Left lung (tissue), 10 donors: ENCODE measurements around the gene IL17RB. TPM values are rescaled to one million over a fixed set of nuclear protein-coding genes. Genes with fewer than 3 reads are reported as not detected.

Experiments used
- ATAC-seq: fragments of 200-7000 bp; cut with Tn5 transposase; one replicate; pipeline ENCODE4 v1.9.1; 2020; ENCODE audit warnings: moderate library complexity
- DNase-seq, 4 donors: peaks; one replicate each; pipeline ENCODE4 v3.0.0-alpha.2; 2013 to 2020
- H3K27ac ChIP-seq, 2 donors: fragments of 200-600 bp; sonication (generic) in 1 of 2; one replicate each; pipeline versions ENCODE4 v1.5.0 to v1.8.0; 2020 to 2021
- H3K27me3 ChIP-seq, 2 donors: fragments of 200-600 bp; sonication (generic) in 1 of 2; one replicate each; pipeline versions ENCODE4 v1.5.0 to v1.8.0; 2020 to 2021
- H3K36me3 ChIP-seq, 2 donors: fragments of 200-600 bp; sonication (generic) in 1 of 2; one replicate each; pipeline versions ENCODE4 v1.5.0 to v1.8.0; 2020 to 2021
- H3K4me1 ChIP-seq, 2 donors: fragments of 200-600 bp; one replicate each; pipeline ENCODE4 v1.8.0; 2021
- H3K4me3 ChIP-seq, 2 donors: fragments of 200-600 bp; sonication (generic) in 1 of 2; one replicate each; pipeline versions ENCODE4 v1.5.0 to v1.8.0; 2020 to 2021; ENCODE audit warnings: mild to moderate bottlenecking in 1 of 2
- H3K9me3 ChIP-seq, 2 donors: fragments of 200-600 bp; sonication (generic) in 1 of 2; one replicate each; pipeline versions ENCODE4 v1.5.0 to v1.8.0; 2020 to 2021
- CTCF ChIP-seq, 2 donors: fragments of 200-600 bp; sonication (generic) in 1 of 2; IDR thresholded peaks; one replicate each; pipeline versions ENCODE4 v1.5.0 to v1.8.0; 2021; ENCODE audit warnings: antibody characterized with exemption in 2 of 2
- intact Hi-C, 2 donors: fragments of 100-400 bp; cut with DNase I; formaldehyde crosslinking; loops; one replicate each; pipeline versions ENCODE4 v1.11.2 to v1.14.2; 2022
- polyA plus RNA-seq, 6 donors: library from polyadenylated mRNA; unstranded; fragments of 120-200 nt; gene quantifications; one replicate each; pipeline ENCODE4 v1.2.1, GENCODE V29; 2013; ENCODE audit not compliant: insufficient read length in 6 of 6
- total RNA-seq, 2 donors: library from RNA; stranded (reverse); fragmentation: NEBNext Ultra II Directional; extraction: Animal tissue kit (Norgen Biotek cat#: 25700); gene quantifications; one replicate each; pipeline ENCODE4 v1.2.1, GENCODE V29; 2021
- donor health status: DM: no; HTN: yes; CAD: no.
- donor health status: DM: no; HTN: no; CAD: no.

Gene IL17RB
- total and polyA plus RNA-seq, 8 donors, result 5.5 to 12.7 (median 11.0) TPM

DNA sequence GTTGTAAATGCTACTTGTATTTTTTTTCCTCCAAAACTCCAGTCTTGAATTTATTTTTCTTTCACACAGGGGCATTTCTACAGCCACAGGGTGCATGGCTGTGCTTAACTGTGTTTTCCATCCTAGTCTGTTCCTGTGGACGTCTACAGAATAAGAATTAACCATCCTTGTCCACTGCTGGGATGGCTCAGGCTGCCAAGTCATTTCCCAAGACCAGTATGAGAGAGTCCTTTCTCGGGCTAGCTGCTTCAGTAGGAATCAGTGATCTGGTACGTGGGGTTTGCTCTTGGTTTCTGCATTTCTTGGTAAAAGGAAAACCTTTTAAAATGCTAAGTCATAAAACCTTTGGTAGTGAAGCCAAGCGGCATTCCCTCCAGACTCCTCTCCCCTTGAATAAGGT is 29.9 kb upstream of the IL17RB start:
- no peak for TF ChIP-seq CTCF (IDR thresholded peaks at IDR 0.05)
- H3K4me1 ChIP-seq, result no peaks in the 10 kb centered on the region
- no peaks in the 10 kb centered on the region for H3K27me3 ChIP-seq
- H3K27ac ChIP-seq, result no peak overlapping the region
- DNase-seq, result no peak
- ATAC-seq, result no peak
- intact Hi-C loops, result no loop called here
- H3K4me3 ChIP-seq, result no peak overlapping the region
- no peaks in the 10 kb centered on the region for H3K9me3 ChIP-seq
- H3K36me3 ChIP-seq, result peaks cover 0 to 39% of the 10 kb centered on the region in 2 donors

- no peaks in the 10 kb centered on the region for H3K9me3 ChIP-seq
- no peak for TF ChIP-seq CTCF (IDR thresholded peaks at IDR 0.05)
- peaks cover 0 to 39% of the 10 kb centered on the region in 2 donors for H3K36me3 ChIP-seq
- no peak for DNase-seq
- no peak for ATAC-seq
- H3K4me3 ChIP-seq, result no peak overlapping the region
- intact Hi-C loops, result no loop called here
- H3K27me3 ChIP-seq, result no peaks in the 10 kb centered on the region
- H3K4me1 ChIP-seq, result no peaks in the 10 kb centered on the region
- no peak overlapping the region for H3K27ac ChIP-seq
Observed at GRCh38 chr3:53817211-53817610, 29.2 kb upstream of the IL17RB start.

DNA sequence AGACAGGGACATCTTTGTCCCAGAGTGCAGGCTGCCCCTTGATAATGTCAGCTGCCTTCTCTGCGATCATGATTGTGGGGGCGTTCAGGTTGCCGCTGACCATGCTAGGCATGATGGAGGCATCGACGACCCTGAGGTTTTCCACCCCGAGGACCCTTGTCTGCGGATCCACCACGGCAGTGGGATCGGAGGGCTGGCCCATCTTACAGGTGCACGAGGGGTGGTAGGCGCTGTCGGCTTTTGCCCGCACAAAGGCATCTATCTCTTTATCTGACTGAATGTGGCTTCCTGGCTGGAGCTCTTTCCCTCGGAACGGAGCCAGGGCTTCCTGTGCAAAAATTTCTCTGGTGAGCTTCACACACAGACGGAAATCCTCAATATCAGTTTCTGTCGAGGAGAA is 28.6 kb upstream of the IL17RB start:
- no peaks in the 10 kb centered on the region for H3K9me3 ChIP-seq
- H3K27ac ChIP-seq, result no peak overlapping the region
- H3K36me3 ChIP-seq, result peaks cover 0 to 45% of the 10 kb centered on the region in 2 donors
- no peak for DNase-seq
- no peak for TF ChIP-seq CTCF (IDR thresholded peaks at IDR 0.05)
- no peak for ATAC-seq
- no peaks in the 10 kb centered on the region for H3K27me3 ChIP-seq
- no peaks in the 10 kb centered on the region for H3K4me1 ChIP-seq
- H3K4me3 ChIP-seq, result no peak overlapping the region
- intact Hi-C loops, result no loop called here

DNA sequence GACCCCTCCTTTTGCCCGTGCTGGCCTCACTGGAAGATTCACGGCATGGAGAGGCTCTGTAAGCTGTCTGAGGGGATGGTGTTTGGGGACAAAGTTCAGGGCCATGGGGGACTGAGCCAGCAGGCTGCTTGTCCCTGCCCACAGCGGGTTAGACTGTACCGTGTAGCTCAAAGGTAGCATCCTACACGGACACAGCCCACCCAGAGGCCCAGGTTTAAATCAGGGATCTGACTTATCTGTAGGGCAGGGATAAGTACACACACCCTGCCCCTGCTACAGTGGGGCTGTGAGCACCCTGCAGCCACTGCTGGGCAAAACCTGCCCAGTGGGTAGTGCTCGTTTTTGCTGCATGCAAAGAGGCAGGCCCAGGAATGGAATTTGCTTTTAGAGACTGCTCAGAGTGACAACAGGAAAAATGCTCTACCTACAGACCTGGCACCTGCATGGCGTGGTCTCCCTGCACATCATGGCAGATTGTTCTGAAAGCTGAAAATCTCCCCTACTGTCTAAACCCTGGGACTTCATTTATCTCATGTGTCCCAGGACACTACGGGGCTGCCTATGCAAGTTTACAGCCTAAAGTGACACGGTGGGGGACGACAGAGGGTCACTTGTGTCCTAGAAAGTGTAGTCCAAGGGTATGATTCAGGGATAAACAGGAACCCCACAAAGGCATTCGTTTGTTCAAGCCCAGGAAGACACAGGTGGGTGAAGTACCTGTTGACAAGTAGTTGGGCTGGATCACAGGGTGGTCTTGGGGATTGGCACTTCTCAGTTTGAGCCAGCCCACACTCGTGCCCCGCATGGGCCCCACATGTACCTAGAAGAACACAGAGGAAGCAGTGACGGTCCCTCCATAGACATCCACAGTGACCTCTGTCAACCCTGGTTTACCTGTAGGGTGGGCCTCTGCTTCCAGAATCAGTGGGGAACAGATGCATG is 27.9 kb upstream of the IL17RB start:
- no peaks in the 10 kb centered on the region for H3K4me1 ChIP-seq
- ATAC-seq (no peak), DNase-seq (no peak)
- intact Hi-C loops, result no loop called here
- H3K27ac ChIP-seq, result no peak overlapping the region
- no peaks in the 10 kb centered on the region for H3K9me3 ChIP-seq
- no peak overlapping the region for H3K4me3 ChIP-seq
- TF ChIP-seq CTCF (IDR thresholded peaks at IDR 0.05), result no peak
- no peaks in the 10 kb centered on the region for H3K27me3 ChIP-seq
- peaks cover 0 to 51% of the 10 kb centered on the region in 2 donors for H3K36me3 ChIP-seq

DNA sequence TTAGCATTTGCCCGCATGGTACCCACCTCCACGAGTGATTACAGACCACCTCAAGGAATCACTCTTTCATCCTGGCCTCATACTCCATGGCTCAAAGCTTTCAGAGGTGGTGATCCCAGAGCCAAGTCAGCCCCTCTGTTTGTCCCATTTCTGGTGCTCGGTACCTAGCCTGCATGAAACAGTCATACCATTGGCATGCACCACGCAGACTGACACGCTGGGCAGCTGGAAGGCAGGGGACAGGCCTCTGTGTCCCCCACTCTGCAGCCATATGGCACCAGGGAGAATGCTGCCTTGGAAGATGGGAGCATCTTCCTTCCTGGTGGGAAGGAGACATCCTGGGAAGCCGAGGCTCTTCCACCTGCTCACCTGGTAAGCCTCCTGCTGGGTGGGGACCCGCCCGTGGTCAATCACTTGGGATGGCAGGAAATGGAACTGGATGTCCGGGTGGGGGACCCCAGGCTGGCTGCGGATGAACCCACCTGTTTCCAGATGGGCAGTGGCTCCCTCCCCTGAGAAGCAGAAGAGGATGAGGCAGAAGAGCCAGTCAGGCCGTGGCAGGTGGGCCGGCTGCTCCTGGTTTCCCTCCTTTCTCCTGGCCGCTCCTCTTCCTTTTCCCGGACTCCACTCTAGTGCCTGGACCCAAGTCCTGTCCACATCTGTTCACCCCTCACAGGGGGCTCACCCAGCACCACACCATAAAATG is 27.1 kb upstream of the IL17RB start:
- no peak overlapping the region for H3K4me3 ChIP-seq
- no peaks in the 10 kb centered on the region for H3K4me1 ChIP-seq
- DNase-seq (no peak), ATAC-seq (no peak)
- H3K36me3 ChIP-seq, result peaks cover 0 to 54% of the 10 kb centered on the region in 2 donors
- no peak for TF ChIP-seq CTCF (IDR thresholded peaks at IDR 0.05)
- no peaks in the 10 kb centered on the region for H3K27me3 ChIP-seq
- H3K9me3 ChIP-seq, result no peaks in the 10 kb centered on the region
- intact Hi-C loops, result no loop called here
- H3K27ac ChIP-seq, result no peak overlapping the region
